ENCODE results near the gene PRIMPOL.

- no peak for TF ChIP-seq POLR2A (IDR thresholded peaks at IDR 0.05; ENCODE audit: low read depth)
- no peak for TF ChIP-seq POLR2AphosphoS5 (IDR thresholded peaks at IDR 0.05)
- no peak for TF ChIP-seq CTCF (IDR thresholded peaks at IDR 0.05)
- TF ChIP-seq EP300 (IDR thresholded peaks at IDR 0.05) = no peak
Observed at GRCh38 chr4:184694412-184694956, 44.9 kb downstream of the PRIMPOL start.

Measured in esophagus muscularis mucosa (tissue), 4 donors.